ENCODE results near the gene EDARADD. TPM values are rescaled to one million over a fixed set of nuclear protein-coding genes. Genes with fewer than 3 reads are reported as not detected.

Gene EDARADD
- total and polyA plus RNA-seq, 11 donors = 0.35 to 2.9 (median 2.1) TPM

DNA sequence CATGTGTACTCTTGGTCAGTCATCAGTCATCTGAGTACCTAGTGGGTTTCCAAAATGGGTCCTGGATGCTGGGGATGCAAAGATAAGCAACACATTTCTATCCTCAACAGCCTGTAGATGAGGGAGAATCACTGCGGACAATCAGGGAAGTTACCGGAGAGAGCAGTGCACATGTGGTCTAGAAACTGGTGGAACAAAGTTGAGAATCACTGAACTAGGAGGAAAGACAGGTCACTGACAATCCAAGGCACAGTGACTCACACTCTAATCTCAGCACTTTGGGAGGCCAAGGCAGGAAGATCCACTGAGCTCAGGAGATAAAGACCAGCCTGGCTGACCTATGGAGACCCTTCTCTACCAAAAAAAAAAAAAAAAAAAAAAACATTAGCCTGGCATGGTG lies 98.3 kb downstream of the EDARADD start:
- 93 to 98% (median 96%) methylated on average over 2 of the region's 2 CpGs for WGBS, 4 donors
- H3K9me3 ChIP-seq = no peaks in the 10 kb centered on the region
- no peak for ATAC-seq

DNA sequence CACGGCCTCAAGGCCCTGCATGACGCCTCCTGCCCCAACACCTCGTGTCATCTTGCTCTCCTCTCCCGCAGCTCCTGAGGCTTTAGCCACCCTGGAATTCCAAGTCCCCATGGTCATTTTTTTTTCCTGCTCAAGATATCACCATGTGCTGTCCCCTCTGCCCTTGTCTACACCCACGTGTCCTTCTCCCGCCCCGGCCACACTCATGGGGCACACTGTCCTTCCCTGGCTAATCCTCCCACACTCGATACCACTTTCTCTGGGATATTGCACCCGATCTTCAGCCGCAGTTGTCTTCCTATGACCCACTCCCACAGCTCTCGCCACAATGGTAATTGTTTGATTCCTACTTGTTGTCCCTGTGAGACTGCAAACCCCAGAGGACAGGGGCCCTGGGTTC lies 100.0 kb downstream of the EDARADD start:
- intact Hi-C loops (cut with DNase I) = loop anchor here in 1 of 10 donors (5.0 kb wide), 1 partner anchor 382 kb away; no protein-coding TSS in a partner anchor
- H3K27me3 ChIP-seq = no peaks in the 10 kb centered on the region
- peaks cover 0 to 20% (median 4%) of the 10 kb centered on the region in 12 donors for H3K4me1 ChIP-seq
- TF ChIP-seq, protein P1, sequence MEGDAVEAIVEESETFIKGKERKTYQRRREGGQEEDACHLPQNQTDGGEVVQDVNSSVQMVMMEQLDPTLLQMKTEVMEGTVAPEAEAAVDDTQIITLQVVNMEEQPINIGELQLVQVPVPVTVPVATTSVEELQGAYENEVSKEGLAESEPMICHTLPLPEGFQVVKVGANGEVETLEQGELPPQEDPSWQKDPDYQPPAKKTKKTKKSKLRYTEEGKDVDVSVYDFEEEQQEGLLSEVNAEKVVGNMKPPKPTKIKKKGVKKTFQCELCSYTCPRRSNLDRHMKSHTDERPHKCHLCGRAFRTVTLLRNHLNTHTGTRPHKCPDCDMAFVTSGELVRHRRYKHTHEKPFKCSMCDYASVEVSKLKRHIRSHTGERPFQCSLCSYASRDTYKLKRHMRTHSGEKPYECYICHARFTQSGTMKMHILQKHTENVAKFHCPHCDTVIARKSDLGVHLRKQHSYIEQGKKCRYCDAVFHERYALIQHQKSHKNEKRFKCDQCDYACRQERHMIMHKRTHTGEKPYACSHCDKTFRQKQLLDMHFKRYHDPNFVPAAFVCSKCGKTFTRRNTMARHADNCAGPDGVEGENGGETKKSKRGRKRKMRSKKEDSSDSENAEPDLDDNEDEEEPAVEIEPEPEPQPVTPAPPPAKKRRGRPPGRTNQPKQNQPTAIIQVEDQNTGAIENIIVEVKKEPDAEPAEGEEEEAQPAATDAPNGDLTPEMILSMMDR (IDR thresholded peaks at IDR 0.05) = no peak
- DNase-seq = no peak
- peak overlapping the region in 6 of 12 donors; percentile 6 to 66 (median 55) for H3K27ac ChIP-seq
- no peaks in the 10 kb centered on the region for H3K36me3 ChIP-seq
- no peak overlapping the region for H3K4me3 ChIP-seq
- WGBS, 4 donors = 76 to 85% (median 78%) methylated on average over 11 of the region's 11 CpGs
- ATAC-seq = peak; percentile 11 to 54 (median 42)
- no peaks in the 10 kb centered on the region for H3K9me3 ChIP-seq

More for the DNA sequence above, 98.3 kb downstream of the EDARADD start:
- DNase-seq = no peak
- peaks cover 0 to 20% (median 4%) of the 10 kb centered on the region in 12 donors for H3K4me1 ChIP-seq
- no peak overlapping the region for H3K4me3 ChIP-seq
- no peak overlapping the region for H3K27ac ChIP-seq
- TF ChIP-seq POLR2A (IDR thresholded peaks at IDR 0.05) = no peak
- TF ChIP-seq, protein P1 (IDR thresholded peaks at IDR 0.05) = no peak
- no peaks in the 10 kb centered on the region for H3K27me3 ChIP-seq
- intact Hi-C loops (cut with DNase I) = loop anchor here in 1 of 10 donors (5.0 kb wide), 1 partner anchor 380 kb away; no protein-coding TSS in a partner anchor
- H3K36me3 ChIP-seq = no peaks in the 10 kb centered on the region

DNA sequence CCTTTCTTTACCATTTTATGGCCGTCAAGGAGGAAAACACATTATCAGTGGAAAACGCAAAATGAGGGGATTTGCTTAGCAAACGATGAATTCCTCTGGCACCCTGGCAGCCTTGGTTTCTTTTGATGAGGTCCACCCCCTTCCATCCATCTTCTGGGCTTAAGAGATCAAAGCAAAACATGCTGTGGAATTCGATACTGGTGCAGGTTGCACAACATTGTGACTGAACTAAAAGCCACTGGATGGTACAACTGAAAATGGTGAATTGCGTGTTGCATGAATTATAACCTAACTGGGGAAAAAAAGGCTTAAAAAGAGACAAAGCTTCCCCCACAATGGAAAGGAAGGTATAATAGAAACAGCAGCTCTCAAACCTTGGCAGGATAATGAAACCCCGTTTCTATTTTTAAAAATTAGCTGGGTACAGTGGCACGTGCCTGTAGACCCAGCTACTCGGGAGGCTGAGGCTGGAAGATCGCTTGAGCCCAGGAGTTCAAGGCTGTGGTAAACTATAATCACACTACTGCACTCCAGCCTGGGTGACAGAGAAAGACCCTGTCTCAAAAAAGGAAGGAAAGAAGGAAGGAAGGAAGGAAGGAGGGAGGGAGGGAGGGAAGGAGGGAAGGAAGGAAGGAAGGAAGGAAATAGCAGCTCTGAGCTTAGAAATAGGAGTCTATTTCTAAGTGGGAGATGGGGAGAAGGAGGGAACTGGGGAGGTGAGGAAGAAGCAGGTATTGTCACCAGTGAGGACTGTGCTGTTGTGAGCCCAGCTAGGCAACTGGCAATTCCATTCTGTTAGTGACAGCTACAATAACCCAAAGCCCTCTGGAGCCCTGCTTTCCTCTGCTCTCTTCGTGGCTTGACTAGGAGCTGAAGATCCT lies 100.7 kb downstream of the EDARADD start:
- intact Hi-C loops (cut with DNase I) = loop anchor here in 1 of 10 donors (5.0 kb wide), 1 partner anchor 383 kb away; no protein-coding TSS in a partner anchor
- ATAC-seq = peak; percentile 53 to 81 (median 70)
- WGBS, 4 donors = 38 to 48% (median 45%) methylated on average over 10 of the region's 10 CpGs
- H3K36me3 ChIP-seq = no peaks in the 10 kb centered on the region
- no peak for DNase-seq
- no peaks in the 10 kb centered on the region for H3K27me3 ChIP-seq
- H3K9me3 ChIP-seq = no peaks in the 10 kb centered on the region
- H3K27ac ChIP-seq = peak overlapping the region in 8 of 12 donors; percentile 6 to 70 (median 55)
- H3K4me3 ChIP-seq = no peak overlapping the region
- TF ChIP-seq, protein P1 (IDR thresholded peaks at IDR 0.05) = no peak
- no peak for TF ChIP-seq POLR2A (IDR thresholded peaks at IDR 0.05)
- H3K4me1 ChIP-seq = peaks cover 0 to 20% (median 4%) of the 10 kb centered on the region in 12 donors

DNA sequence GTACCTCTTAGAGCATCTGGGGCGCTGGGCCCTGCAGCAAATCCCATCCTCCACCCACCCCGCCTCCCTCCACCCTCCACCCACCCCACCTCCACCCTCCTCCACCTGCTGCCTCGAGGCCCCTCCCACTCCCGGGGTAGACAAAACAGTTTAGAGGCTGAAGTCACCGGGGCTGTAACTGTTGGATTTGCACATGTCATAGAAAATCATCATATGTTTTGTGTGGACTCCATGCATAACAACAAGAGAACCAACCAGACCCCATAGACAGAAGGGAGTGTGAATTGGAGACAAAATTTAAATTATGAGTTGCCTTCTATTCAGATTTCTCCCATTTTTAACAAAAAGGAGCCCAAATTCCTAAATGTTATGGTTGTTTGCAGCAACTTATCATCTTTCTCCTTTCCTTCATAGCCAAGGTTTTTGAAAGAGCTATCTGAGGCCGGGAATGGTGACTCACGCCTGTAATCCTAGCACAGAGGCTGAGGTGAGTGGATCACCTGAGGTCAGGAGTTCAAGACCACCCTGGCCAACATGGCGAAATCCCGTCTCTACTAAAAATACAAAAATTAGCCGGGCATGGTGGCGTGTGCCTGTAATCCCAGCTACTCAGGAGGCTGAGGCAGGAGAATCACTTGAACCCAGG lies 101.5 kb downstream of the EDARADD start:
- ATAC-seq = peak in 2 of 4 donors; percentile 12 to 25
- Histone ChIP-seq H3K27me3 (no peaks in the 10 kb centered on the region), H3K27ac (peak overlapping the region in 5 of 12 donors; percentile 52 to 70 (median 59)), H3K9me3 (no peaks in the 10 kb centered on the region), H3K36me3 (no peaks in the 10 kb centered on the region), H3K4me1 (peaks cover 0 to 15% (median 2%) of the 10 kb centered on the region in 12 donors), H3K4me3 (no peak overlapping the region)
- no peak for DNase-seq
- 63 to 76% (median 76%) methylated on average over 9 to 11 of the region's 11 CpGs for WGBS, 4 donors
- intact Hi-C loops (cut with DNase I) = no loop called here
- TF ChIP-seq, protein P1 (IDR thresholded peaks at IDR 0.05) = no peak
- no peak for TF ChIP-seq POLR2A (IDR thresholded peaks at IDR 0.05)
